Calu3 (cell line): ENCODE results near the gene FHIT. TPM values are rescaled to one million over a fixed set of nuclear protein-coding genes. Genes with fewer than 3 reads are reported as not detected.

Source experiments
- BruUV-seq: library from RNA; stranded (reverse); fragments of 400-500 nt; replicated peaks from 2 replicates; lab custom pipeline; 2021; lab: Mats Ljungman, UMichigan
- CTCF ChIA-PET: fragments of 300-600 bp; sonication (Branson Sonifier 250); formaldehyde crosslinking; loops from one replicate; lab custom pipeline; 2022; ENCODE audit warnings: antibody characterized with exemption; lab: Charles Lee
- DNase-seq: peaks from one replicate; pipeline ENCODE4 v3.0.0; 2022
- H3K27ac Mint-ChIP-seq: one replicate; pipeline ENCODE4 v1.8.0; 2022; ENCODE audit warnings: mixed read lengths; ENCODE audit not compliant: unreplicated experiment
- H3K27me3 Mint-ChIP-seq: one replicate; pipeline ENCODE4 v1.8.0; 2022; ENCODE audit warnings: mixed read lengths; ENCODE audit not compliant: unreplicated experiment
- H3K36me3 Mint-ChIP-seq: one replicate; pipeline ENCODE4 v1.8.0; 2022; ENCODE audit warnings: mild to moderate bottlenecking, moderate library complexity, mixed read lengths; ENCODE audit not compliant: insufficient read depth, unreplicated experiment
- H3K4me1 Mint-ChIP-seq: one replicate; pipeline ENCODE4 v1.8.0; 2022; ENCODE audit warnings: mild to moderate bottlenecking, low read depth, mixed read lengths; ENCODE audit not compliant: unreplicated experiment
- H3K4me3 Mint-ChIP-seq: one replicate; pipeline ENCODE4 v1.8.0; 2022; ENCODE audit warnings: mild to moderate bottlenecking, low read depth, moderate library complexity, mixed read lengths; ENCODE audit not compliant: unreplicated experiment
- H3K9me3 Mint-ChIP-seq: one replicate; pipeline ENCODE4 v1.8.0; 2022; ENCODE audit warnings: low read depth, mixed read lengths; ENCODE audit not compliant: unreplicated experiment
- CTCF ChIP-seq: fragments of 200-600 bp; IDR thresholded peaks from one replicate; pipeline ENCODE4 v1.8.0; 2022; ENCODE audit warnings: antibody characterized with exemption; ENCODE audit not compliant: unreplicated experiment
- intact Hi-C: fragments of 100-400 bp; cut with micrococcal nuclease; formaldehyde crosslinking; loops from one replicate; pipeline ENCODE4 v1.10.0; 2022; ENCODE audit not compliant: unreplicated experiment
- total RNA-seq: library from RNA; stranded (reverse); gene quantifications from 2 replicates; pipeline ENCODE4 v1.2.3, GENCODE V29; 2022

Gene FHIT
- total RNA-seq, 1 experiment from 2014 or later = 6.2 TPM

- Mint-ChIP-seq H3K27ac (no peak overlapping the region), H3K4me1 (no peaks in the 10 kb centered on the region), H3K27me3 (no peaks in the 10 kb centered on the region), H3K36me3 (no peaks in the 10 kb centered on the region), H3K9me3 (peaks cover 8% of the 10 kb centered on the region), H3K4me3 (no peak overlapping the region)
- TF ChIP-seq CTCF = no peak
- BruUV-seq = no TSS peak
- DNase-seq = no peak
- CTCF ChIA-PET = no interaction called here
- intact Hi-C loops = no loop called here
Measured at GRCh38 chr3:59913645-59914044, 1337.6 kb downstream of the FHIT start.

- no TSS peak for BruUV-seq
- H3K4me3 Mint-ChIP-seq = no peak overlapping the region
- CTCF ChIA-PET = no interaction called here
- no peak overlapping the region for H3K27ac Mint-ChIP-seq
- H3K9me3 Mint-ChIP-seq = peaks cover 8% of the 10 kb centered on the region
- H3K27me3 Mint-ChIP-seq = no peaks in the 10 kb centered on the region
- DNase-seq = no peak
- no peak for TF ChIP-seq CTCF
- intact Hi-C loops = no loop called here
- H3K36me3 Mint-ChIP-seq = no peaks in the 10 kb centered on the region
- H3K4me1 Mint-ChIP-seq = no peaks in the 10 kb centered on the region
Measured at GRCh38 chr3:59908701-59909100, 1342.6 kb downstream of the FHIT start.

- no peak for TF ChIP-seq CTCF
- Mint-ChIP-seq H3K4me1 (no peaks in the 10 kb centered on the region), H3K27ac (no peak overlapping the region), H3K36me3 (no peaks in the 10 kb centered on the region), H3K9me3 (peaks cover 11% of the 10 kb centered on the region), H3K27me3 (no peaks in the 10 kb centered on the region), H3K4me3 (no peak overlapping the region)
- no TSS peak for BruUV-seq
- DNase-seq = no peak
- CTCF ChIA-PET = no interaction called here
- intact Hi-C loops = no loop called here
Measured at GRCh38 chr3:59908280-59908679, 1343.0 kb downstream of the FHIT start.

GRCh38 chr3:59904296-59904695 is 1347.0 kb downstream of the FHIT start:
- BruUV-seq = no TSS peak
- H3K4me1 Mint-ChIP-seq = no peaks in the 10 kb centered on the region
- intact Hi-C loops = no loop called here
- H3K27me3 Mint-ChIP-seq = no peaks in the 10 kb centered on the region
- CTCF ChIA-PET = interaction anchor here (0.6 to 0.7 kb wide), 2 partner anchors 41 to 1714 kb away, joined by 3 to 4 read pairs; no protein-coding TSS in a partner anchor
- no peaks in the 10 kb centered on the region for H3K36me3 Mint-ChIP-seq
- no peak overlapping the region for H3K4me3 Mint-ChIP-seq
- H3K27ac Mint-ChIP-seq = no peak overlapping the region
- H3K9me3 Mint-ChIP-seq = peaks cover 14% of the 10 kb centered on the region
- DNase-seq = no peak
- TF ChIP-seq CTCF = no peak
